ENCODE data around the gene RAD9A. TPM values are rescaled to one million over a fixed set of nuclear protein-coding genes. Genes with fewer than 3 reads are reported as not detected.

The RAD9A gene
- total RNA-seq, 1 donor from 2014 or later: 12.1 TPM

DNA sequence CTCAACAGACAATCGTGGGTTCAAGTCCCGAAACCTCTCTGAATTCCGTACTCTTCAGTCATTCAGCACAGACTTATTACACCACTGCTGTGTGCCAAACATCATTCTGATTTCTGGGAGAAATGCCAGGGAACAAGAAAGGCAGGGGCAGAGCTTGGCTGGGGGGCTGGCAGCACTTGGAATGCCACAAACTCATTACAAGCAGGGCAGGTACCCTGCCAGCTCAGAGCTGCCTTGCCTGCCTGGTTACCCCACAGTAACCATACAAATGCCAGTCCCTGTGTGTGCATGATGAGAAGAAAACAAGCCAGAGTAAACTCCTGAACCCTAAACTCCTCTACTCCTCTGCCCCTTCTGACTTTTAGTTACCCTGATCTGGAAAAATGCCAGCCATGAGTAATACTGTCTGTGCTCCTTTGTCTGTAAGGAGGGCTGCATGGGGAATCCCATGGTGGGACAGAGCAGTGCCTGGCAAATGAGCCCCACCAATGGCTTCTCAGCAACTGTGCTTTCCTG is 6.9 kb upstream of the RAD9A start:
- peaks cover 14% of the 10 kb centered on the region for H3K4me1 Mint-ChIP-seq (ENCODE audit: low read depth, unreplicated experiment)
- no peak overlapping the region for H3K4me3 Mint-ChIP-seq (ENCODE audit: unreplicated experiment)
- no peak for DNase-seq
- peaks cover 17% of the 10 kb centered on the region for H3K27me3 Mint-ChIP-seq (ENCODE audit: unreplicated experiment)
- no peaks in the 10 kb centered on the region for H3K9me3 Mint-ChIP-seq (ENCODE audit: unreplicated experiment)
- H3K36me3 Mint-ChIP-seq (ENCODE audit: unreplicated experiment): no peaks in the 10 kb centered on the region
- TF ChIP-seq CTCF (IDR thresholded peaks at IDR 0.05; ENCODE audit: partially characterized antibody, unreplicated experiment): no peak
- H3K27ac Mint-ChIP-seq (ENCODE audit: unreplicated experiment): no peak overlapping the region

DNA sequence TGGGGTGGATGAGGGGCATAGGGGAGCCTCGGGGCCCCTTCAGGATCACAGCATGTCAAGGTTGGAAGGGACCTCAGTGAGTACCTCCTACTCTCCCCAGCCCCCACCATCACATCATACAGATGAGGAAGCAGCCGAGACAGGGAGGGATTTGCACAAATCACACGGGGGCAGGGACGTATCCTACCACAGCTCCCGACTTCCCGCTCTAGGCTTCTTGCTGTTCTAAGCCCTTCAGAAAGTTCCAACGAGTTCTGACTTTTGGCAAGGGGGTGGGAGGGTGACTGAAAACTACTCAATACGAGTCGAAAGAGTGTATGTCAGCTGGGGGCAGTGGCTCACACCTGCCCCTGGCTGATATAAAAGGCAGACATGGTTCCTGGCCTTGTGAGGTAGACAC is 4.7 kb upstream of the RAD9A start:
- no peak for DNase-seq
- TF ChIP-seq CTCF (IDR thresholded peaks at IDR 0.05; ENCODE audit: partially characterized antibody, unreplicated experiment): no peak
- Mint-ChIP-seq H3K36me3 (ENCODE audit: unreplicated experiment) (no peaks in the 10 kb centered on the region), H3K27me3 (ENCODE audit: unreplicated experiment) (peaks cover 13% of the 10 kb centered on the region), H3K4me1 (ENCODE audit: low read depth, unreplicated experiment) (peaks cover 14% of the 10 kb centered on the region), H3K9me3 (ENCODE audit: unreplicated experiment) (no peaks in the 10 kb centered on the region), H3K4me3 (ENCODE audit: unreplicated experiment) (no peak overlapping the region), H3K27ac (ENCODE audit: unreplicated experiment) (no peak overlapping the region)

GRCh38 chr11:67387518-67387917 is 4.3 kb upstream of the RAD9A start:
- Mint-ChIP-seq H3K4me1 (ENCODE audit: low read depth, unreplicated experiment) (peaks cover 15% of the 10 kb centered on the region), H3K27ac (ENCODE audit: unreplicated experiment) (no peak overlapping the region), H3K27me3 (ENCODE audit: unreplicated experiment) (peaks cover 13% of the 10 kb centered on the region), H3K36me3 (ENCODE audit: unreplicated experiment) (no peaks in the 10 kb centered on the region), H3K9me3 (ENCODE audit: unreplicated experiment) (no peaks in the 10 kb centered on the region), H3K4me3 (ENCODE audit: unreplicated experiment) (peak overlapping the region; percentile 34)
- no peak for TF ChIP-seq CTCF (IDR thresholded peaks at IDR 0.05; ENCODE audit: partially characterized antibody, unreplicated experiment)
- no peak for DNase-seq

DNA sequence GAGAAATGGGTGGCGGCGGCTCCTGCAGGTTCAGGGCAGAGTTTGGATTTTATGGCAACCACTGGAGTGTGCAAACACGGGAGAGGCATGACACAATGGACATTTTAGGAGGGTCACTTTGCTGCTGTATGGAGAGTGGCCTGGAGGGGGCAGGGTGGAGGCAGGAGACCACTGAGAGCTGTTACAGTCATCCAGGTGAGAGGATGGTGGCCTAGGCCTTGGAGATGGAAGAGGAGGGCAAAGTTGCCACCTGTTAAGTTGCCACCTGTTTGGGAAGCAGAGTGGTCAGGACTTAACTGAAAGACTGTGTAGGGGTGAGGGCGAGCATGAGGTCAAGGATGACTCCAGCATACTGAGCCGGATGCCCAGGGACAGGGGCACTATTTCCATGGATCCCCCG is 2.3 kb upstream of the RAD9A start:
- TF ChIP-seq CTCF (IDR thresholded peaks at IDR 0.05; ENCODE audit: partially characterized antibody, unreplicated experiment): peak; percentile 63
- DNase-seq: peak; percentile 80
- peak overlapping the region; percentile 77 for H3K27ac Mint-ChIP-seq (ENCODE audit: unreplicated experiment)
- peak overlapping the region; percentile 49 for H3K4me3 Mint-ChIP-seq (ENCODE audit: unreplicated experiment)
- H3K4me1 Mint-ChIP-seq (ENCODE audit: low read depth, unreplicated experiment): peaks cover 15% of the 10 kb centered on the region
- no peaks in the 10 kb centered on the region for H3K36me3 Mint-ChIP-seq (ENCODE audit: unreplicated experiment)
- peaks cover 13% of the 10 kb centered on the region for H3K27me3 Mint-ChIP-seq (ENCODE audit: unreplicated experiment)
- H3K9me3 Mint-ChIP-seq (ENCODE audit: unreplicated experiment): no peaks in the 10 kb centered on the region

DNA sequence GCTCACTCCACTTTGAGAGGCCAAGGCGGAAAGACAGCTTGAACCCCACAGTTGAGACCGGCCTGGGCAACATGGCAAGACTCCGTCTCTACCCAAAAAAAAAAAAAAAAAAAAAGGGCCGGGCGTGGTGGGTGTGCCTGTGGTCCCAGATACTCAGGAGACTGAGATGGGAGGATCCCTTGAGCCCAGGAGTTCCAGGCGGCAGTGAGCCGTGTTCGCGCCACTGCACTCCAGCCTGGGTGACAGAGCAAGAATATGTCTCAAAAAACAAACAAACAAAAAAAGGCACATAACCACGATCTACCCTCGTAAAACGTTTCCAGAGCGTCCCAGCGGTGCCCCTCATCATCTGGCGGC is 861 bp upstream of the RAD9A start:
- Mint-ChIP-seq H3K4me1 (ENCODE audit: low read depth, unreplicated experiment) (peaks cover 15% of the 10 kb centered on the region), H3K27ac (ENCODE audit: unreplicated experiment) (peak overlapping the region; percentile 86), H3K27me3 (ENCODE audit: unreplicated experiment) (peaks cover 10% of the 10 kb centered on the region), H3K4me3 (ENCODE audit: unreplicated experiment) (peak overlapping the region; percentile 94), H3K9me3 (ENCODE audit: unreplicated experiment) (no peaks in the 10 kb centered on the region), H3K36me3 (ENCODE audit: unreplicated experiment) (no peaks in the 10 kb centered on the region)
- TF ChIP-seq CTCF (IDR thresholded peaks at IDR 0.05; ENCODE audit: partially characterized antibody, unreplicated experiment): no peak
- no peak for DNase-seq

Data from glutamatergic neuron (in vitro differentiated cells).